Kidney epithelial cell (primary cell): ENCODE measurements around the gene HNRNPC. TPM values are rescaled to one million over a fixed set of nuclear protein-coding genes. Genes with fewer than 3 reads are reported as not detected.

Experiments
- DNase-seq: peaks from one replicate; pipeline ENCODE4 v3.0.0-alpha.2; 2010; ENCODE audit warnings: low read depth
- H3K27me3 ChIP-seq: 2 replicates; pipeline ENCODE4 v1.6.0; 2011; ENCODE audit warnings: low read length; ENCODE audit not compliant: control insufficient read depth, insufficient read depth
- H3K36me3 ChIP-seq: 2 replicates; pipeline ENCODE4 v1.5.1; 2011; ENCODE audit warnings: low read length; ENCODE audit not compliant: control insufficient read depth, insufficient read depth
- H3K4me3 ChIP-seq: 2 replicates; pipeline ENCODE4 v1.5.1; 2011; ENCODE audit warnings: low read depth, mild to moderate bottlenecking, control low read depth, low read length
- total RNA-seq: library from RNA; depleted of rRNA; stranded (reverse); fragments of >200 nt; gene quantifications from 2 replicates; pipeline ENCODE4 v1.2.3, GENCODE V29; 2015
- TF ChIP-seq, protein P1 (sequence below): IDR thresholded peaks from 2 replicates; pipeline ENCODE4 v1.5.1; 2011; ENCODE audit warnings: mild to moderate bottlenecking, moderate library complexity, low read length, control low read depth, inconsistent platforms; ENCODE audit not compliant: insufficient read depth, poor library complexity, severe bottlenecking

The HNRNPC gene
- total RNA-seq, 1 donor from 2014 or later, result 773 TPM

DNA sequence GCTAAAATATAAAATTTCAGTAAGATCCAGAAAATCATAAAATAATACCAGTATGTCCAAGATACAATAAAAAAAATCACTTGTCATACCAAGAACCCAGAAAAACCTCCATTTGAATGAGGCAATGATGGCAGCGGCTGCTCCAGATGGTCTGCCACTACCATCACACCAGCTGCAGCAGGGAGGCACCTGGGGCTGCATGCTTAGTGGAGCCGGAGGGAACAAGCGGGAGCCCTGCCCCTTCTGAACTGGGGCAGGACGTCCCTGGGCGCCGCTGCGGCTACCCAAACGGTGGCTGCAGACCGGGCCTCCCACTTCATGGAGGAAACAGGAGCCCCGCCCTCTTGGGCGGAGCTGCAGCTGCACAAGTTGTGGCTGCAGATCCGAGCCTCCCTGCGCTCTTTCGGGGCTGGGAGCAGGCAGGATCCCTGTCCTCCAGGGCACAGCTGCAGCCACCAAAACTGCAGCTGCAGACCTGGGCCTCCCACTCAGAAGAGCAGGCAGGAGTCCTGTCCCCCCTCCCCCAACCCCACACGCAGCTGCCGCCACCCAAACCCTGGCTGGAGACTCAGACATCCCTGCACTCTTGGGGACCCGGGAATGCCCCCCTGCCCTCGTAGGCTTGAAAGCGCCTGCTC lies 77.3 kb downstream of the HNRNPC start:
- DNase-seq, result peak; percentile 35
- no peaks in the 10 kb centered on the region for H3K36me3 ChIP-seq
- TF ChIP-seq, protein P1, sequence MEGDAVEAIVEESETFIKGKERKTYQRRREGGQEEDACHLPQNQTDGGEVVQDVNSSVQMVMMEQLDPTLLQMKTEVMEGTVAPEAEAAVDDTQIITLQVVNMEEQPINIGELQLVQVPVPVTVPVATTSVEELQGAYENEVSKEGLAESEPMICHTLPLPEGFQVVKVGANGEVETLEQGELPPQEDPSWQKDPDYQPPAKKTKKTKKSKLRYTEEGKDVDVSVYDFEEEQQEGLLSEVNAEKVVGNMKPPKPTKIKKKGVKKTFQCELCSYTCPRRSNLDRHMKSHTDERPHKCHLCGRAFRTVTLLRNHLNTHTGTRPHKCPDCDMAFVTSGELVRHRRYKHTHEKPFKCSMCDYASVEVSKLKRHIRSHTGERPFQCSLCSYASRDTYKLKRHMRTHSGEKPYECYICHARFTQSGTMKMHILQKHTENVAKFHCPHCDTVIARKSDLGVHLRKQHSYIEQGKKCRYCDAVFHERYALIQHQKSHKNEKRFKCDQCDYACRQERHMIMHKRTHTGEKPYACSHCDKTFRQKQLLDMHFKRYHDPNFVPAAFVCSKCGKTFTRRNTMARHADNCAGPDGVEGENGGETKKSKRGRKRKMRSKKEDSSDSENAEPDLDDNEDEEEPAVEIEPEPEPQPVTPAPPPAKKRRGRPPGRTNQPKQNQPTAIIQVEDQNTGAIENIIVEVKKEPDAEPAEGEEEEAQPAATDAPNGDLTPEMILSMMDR, result no peak
- peak overlapping the region; percentile 25 for H3K4me3 ChIP-seq
- no peaks in the 10 kb centered on the region for H3K27me3 ChIP-seq

DNA sequence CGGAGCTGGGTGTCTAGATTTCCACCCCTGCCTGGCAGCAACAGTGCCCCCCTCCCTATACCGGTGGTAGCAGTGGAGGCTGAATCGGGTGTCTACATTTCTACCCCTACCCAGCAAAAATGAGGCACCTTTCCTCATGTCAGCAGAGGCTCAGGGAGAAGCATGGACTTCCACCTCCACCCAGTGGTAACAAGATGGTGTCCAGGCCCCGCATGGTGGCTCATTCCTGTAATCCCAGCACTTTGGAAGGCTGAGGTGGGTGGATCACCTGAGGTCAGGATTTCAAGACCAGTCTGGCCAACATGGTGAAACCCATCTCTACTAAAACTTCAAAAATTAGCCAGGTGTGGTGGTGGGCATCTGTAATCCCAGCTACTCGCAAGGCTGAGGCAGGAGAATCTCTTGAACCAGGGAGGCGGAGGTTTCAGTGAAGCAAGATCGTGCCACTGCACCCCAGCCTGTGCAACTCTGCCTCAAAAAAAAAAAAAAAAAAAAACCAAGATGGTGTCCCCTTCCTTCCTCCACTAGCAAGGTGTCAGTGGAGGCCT lies 77.9 kb downstream of the HNRNPC start:
- TF ChIP-seq, protein P1, result no peak
- Histone ChIP-seq H3K27me3 (no peaks in the 10 kb centered on the region), H3K36me3 (no peaks in the 10 kb centered on the region), H3K4me3 (no peak overlapping the region)
- DNase-seq, result no peak

GRCh38 chr14:21185491-21185890 lies 83.8 kb downstream of the HNRNPC start:
- no peaks in the 10 kb centered on the region for H3K27me3 ChIP-seq
- no peaks in the 10 kb centered on the region for H3K36me3 ChIP-seq
- no peak overlapping the region for H3K4me3 ChIP-seq
- DNase-seq, result no peak
- TF ChIP-seq, protein P1, result no peak

GRCh38 chr14:21184254-21184653 lies 85.0 kb downstream of the HNRNPC start:
- no peaks in the 10 kb centered on the region for H3K36me3 ChIP-seq
- H3K27me3 ChIP-seq, result no peaks in the 10 kb centered on the region
- TF ChIP-seq, protein P1, result no peak
- no peak overlapping the region for H3K4me3 ChIP-seq
- DNase-seq, result no peak

DNA sequence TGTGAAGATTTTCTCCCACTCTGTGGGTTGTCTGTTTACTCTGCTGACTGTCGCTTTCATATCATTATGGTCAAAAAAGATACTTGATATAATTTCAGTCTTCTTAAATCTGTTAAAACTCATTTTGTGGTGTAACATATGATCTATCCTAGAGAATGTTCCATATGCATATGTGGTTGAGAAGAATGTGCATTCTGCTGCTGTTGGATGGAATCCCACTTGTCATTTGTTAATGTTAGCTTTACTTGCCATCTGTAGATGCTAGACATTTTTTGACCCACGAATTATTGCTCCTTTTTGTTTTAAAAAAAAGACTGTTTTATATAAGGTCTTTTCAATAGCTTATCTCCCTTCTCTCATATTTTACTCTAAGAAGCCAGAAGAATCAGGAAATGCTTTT lies 87.1 kb downstream of the HNRNPC start:
- Histone ChIP-seq H3K4me3 (no peak overlapping the region), H3K36me3 (no peaks in the 10 kb centered on the region), H3K27me3 (no peaks in the 10 kb centered on the region)
- TF ChIP-seq, protein P1, result no peak
- DNase-seq, result no peak

DNA sequence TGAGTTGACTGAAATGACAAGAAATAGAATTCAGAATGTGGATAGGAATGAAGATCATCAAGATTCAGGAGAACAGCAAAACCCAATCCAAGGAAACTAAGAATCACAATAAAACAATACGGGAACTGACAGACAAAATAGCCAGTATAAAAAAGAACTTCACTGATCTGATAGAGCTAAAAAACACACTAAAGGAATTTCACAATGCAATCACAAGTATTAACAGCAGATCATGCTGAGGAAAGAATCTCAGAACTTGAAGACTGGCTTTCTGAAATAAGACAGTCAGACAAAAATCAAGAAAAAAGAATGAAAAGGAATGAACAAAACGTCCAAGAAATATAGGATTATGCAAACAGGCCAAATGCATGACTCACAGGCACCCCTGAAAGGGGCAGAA lies 98.1 kb downstream of the HNRNPC start:
- H3K4me3 ChIP-seq, result no peak overlapping the region
- H3K36me3 ChIP-seq, result no peaks in the 10 kb centered on the region
- TF ChIP-seq, protein P1, result no peak
- no peaks in the 10 kb centered on the region for H3K27me3 ChIP-seq
- no peak for DNase-seq
